GM12891 (cell line): Measurements from ENCODE around the gene SLC37A2.

Source experiments
- POLR2A ChIP-seq: IDR thresholded peaks from 2 replicates; pipeline ENCODE4 v1.6.1; 2011; ENCODE audit warnings: low read depth, low read length, control low read depth
- POLR2AphosphoS5 ChIP-seq: IDR thresholded peaks from 2 replicates; pipeline ENCODE4 v1.6.1; 2011; ENCODE audit warnings: low read depth, low read length, control low read depth
- POU2F2 ChIP-seq: IDR thresholded peaks from 2 replicates; pipeline ENCODE4 v1.6.1; 2011; ENCODE audit warnings: low read depth, mild to moderate bottlenecking, control low read depth, low read length, moderate library complexity
- SPI1 ChIP-seq: IDR thresholded peaks from 2 replicates; pipeline ENCODE4 v1.6.1; 2011; ENCODE audit warnings: low read depth, low read length, control low read depth
- TAF1 ChIP-seq: IDR thresholded peaks from 2 replicates; pipeline ENCODE4 v1.6.1; 2011; ENCODE audit warnings: low read depth, low read length, control low read depth

DNA sequence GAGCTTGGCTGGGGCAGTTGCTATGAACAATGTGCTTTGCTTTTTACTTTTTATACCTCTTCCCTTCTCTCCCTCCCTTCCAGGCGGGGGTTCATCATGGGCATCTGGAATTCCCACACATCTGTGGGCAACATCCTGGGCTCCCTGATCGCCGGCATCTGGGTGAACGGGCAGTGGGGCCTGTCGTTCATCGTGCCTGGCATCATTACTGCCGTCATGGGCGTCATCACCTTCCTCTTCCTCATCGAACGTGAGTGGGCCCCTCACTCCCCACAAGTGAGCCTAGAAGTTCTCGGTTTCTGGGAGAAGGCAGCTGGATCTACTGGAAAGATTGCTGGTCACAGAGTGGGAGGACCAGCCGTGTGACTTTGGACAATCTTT lies 17.4 kb downstream of the SLC37A2 start:
- no peak for TF ChIP-seq TAF1
- no peak for TF ChIP-seq POLR2A
- no peak for TF ChIP-seq POLR2AphosphoS5
- no peak for TF ChIP-seq POU2F2
- TF ChIP-seq SPI1 = no peak
